ENCODE measurements around the gene ASB7.
A peak's percentile ranks its signal among the peaks of the same experiment; 100 is the strongest.
"Not testable (repeated sequence)": the region's sequence is repeated elsewhere in the genome, so short reads cannot be mapped to it uniquely, and the experiment has no call there.

Gene ASB7, protein sequence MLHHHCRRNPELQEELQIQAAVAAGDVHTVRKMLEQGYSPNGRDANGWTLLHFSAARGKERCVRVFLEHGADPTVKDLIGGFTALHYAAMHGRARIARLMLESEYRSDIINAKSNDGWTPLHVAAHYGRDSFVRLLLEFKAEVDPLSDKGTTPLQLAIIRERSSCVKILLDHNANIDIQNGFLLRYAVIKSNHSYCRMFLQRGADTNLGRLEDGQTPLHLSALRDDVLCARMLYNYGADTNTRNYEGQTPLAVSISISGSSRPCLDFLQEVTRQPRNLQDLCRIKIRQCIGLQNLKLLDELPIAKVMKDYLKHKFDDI

DNA sequence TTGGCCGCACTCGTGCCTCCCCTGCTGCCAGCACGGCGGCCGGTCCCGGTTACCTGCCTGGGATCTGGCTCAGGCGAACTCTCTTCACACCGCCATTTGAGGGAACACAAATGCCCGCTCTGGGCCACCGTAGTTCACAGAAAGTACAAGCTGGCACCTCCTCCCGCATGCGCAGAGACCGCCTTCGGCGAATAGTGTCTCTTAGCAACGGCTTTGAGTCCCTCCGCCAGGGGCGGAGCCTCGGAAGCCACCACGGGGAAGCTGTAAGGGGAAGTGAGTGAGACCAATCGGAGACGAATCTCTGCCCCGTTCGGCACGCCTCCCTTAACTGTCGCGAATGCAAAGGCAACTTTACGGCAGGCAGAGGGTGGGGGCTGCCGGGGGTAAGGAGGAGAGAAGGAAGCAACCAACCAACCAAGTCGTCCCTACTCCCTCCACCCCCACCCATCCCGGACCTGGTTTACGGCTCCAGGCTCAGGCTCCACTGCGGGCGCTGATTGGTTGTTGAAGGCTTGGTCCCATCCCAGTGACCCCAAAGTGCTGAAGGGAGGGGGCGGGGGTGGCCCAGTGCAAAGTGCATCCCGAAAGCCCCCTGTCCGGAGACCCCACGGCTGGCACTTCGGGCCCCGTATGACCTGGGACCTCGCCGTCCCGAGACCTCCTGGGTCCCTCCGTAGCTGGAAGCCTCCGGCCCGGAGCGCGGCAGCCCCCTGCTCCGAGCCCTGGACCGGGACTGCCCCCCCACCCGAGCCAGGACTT is at the start of gene ASB7, which contains the start of gene LINS1:
TSS of gene ASB7 (plus strand) at position 526 of the 759 bp plus-strand sequence. CDS start 9,628 bp downstream, outside the sequence.
TSS of gene LINS1 (minus strand) at position 121 of the 759 bp plus-strand sequence. CDS start 21,342 bp downstream, outside the sequence.
- peak; percentile 100 for DNase-seq

DNA sequence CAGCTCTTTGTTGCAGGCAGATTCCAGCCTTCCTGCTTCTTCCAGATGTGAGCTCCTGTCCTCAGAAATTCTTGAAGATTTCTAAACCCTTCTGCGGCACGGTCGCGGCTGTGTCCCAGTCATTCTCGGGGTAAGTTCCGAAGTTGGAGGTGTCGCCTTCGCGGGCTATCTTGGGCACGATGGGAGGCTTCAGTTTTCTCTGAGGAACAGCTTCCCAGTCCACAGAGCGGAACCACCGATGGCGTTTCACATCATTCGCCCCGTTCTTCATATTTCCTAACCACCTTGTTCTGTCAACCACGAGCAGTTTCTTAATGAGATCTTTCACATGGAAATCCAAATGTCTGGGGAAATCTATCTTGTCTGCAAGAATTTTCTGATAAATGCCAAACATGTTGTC is 48.9 kb upstream of the ASB7 start:
- no peak for DNase-seq

DNA sequence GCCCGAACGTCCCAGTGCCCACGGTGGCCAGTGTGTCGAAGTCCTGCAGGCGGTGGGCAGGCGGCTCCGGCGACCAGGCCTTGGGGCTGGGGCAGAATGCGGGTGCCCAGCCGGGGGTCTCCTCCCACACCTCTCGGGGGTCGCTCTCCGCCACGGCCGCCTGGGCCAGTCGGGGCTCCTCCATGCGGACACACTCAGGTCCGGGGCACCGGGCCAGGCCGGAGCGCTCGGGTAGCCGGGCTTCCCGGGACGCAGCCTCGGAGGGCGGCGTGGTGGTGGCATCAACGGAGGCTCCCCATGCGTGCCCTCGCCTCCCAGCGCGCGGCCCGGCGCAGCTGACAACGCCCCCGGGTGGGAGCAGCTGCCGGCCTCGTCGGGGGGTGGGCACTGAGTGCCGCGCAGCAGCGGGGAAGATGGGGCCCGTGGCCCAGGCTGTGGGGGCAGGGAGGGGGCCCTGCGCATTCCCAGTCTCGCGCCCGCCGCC is 43.6 kb upstream of the ASB7 start:
- DNase-seq, result no peak

DNA sequence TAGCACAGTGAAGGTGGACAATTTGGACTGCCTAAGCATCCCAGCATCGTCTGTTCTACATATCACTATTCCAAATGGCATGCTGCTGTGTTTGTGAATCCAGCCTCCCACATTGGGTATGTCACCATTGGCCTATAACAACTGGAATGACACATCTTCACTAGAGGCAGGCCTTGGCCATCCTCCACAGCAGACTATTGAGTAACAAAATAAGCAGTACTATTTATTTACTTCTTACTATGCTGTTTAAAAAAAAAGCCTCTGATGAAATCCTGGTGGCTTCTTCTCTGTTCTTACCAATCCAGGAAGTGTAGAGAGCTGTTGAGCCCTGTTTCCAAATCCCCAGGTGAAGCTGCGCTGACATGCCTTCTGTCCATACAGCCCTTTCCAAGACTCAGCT is 43.1 kb upstream of the ASB7 start:
- no peak for DNase-seq

DNA sequence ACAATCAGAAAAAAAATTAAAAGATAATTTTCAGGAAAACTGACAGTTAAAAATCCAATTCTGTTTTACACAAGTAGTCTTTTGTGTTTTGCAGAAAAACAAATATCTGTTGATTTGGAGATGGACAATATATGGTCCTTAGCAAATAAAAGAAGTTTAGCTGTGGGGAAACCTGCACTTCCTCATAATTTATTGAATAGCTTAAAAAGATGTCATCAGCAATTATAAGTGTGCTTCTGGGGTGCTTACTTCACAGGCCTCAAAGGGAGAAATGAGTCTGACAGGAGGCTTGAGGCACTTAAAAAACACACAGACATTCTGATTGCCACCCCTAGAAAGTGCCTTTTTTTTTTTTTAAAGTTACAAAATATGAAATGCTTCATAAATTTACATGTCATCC is 42.1 kb upstream of the ASB7 start:
- no peak for DNase-seq

DNA sequence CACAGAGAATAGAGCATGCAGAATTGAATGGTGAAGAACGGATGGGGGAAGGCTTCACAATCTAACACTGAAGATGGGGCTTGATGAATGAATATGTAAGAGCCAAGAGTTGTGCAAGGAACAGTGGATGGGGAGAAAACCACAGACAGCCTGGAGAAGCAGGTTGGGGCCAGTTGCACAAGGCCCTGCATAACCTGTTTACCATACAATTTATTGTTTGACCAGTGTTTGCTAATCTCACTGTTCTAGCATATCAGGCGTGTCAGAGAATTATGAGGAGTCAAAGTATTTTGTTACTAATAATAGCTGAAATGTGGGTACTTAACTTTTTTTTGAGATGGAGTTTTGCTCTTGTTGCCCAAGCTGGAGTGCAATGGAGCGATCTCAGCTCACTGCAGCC is 36.8 kb upstream of the ASB7 start:
- DNase-seq, result no peak

DNA sequence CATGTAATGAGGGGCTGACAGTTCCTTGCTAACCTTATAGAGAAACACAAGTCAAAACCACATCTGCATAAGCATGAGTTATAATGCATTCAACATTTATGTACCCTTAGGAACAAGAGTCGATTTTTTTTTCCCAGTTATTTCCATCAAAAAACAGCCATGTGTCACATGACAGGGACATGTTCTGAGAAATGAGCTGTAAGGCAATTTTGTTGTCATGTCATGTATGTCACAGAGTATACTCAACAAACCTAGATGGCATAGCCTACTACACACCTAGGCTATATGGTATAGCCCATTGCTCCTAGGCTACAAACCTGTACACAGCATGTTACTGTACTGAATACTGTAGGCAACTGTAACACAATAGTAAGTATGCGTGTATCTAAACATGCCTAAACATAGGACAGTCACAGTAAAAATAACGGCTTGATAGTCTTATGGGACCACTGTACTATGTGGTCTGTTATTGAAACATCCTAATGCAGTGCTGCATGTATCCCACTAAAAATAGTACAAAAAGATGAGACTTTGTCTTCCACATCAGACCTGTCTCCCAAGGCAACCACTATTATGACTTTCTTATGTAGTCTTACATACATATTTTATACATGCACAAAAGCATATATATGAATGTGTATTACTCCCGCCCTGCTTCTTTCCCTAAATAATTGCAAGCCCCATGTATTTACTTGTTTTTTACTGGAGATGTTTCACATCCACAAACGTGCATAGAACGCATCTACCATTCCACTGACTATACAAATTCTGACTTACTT is 35.4 kb upstream of the ASB7 start:
- no peak for DNase-seq

DNA sequence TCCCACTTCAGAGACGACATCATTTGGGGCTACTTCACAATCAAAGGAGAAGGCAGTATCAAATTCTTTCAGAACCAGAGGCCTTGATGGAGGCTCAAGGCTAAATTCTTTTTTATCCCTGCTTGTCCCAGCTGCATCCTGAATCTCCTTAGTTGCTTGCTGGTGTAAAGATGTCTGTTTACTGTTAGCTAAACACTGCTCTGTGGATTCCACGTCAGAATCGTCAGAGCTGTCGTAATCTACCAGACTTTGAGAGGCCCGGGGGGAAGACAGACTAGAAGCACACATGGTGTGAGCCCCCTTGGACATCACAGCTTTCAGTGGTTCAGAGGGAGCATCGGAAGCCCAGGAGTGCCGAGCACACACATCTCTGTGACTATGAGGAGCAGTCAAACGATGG is 33.0 kb upstream of the ASB7 start:
- no peak for DNase-seq

DNA sequence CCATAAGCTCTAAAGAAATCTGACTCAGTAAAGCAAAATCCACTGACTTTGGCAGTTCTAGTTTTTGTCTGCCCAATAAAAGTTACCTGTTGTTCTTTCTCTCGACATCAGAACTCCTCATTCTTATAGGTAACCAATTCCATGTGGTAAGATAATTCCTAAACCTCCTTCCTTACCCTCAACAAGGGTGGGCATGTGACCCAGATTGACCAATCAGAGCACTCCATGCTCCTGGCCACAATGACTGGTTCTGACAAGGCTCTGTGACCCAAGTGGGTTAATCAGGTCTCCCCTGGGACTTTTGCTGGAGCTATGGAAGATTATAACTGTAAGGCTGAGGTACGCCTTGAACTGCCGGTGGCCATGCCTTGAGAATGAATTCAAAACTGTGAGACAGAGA is 32.1 kb upstream of the ASB7 start:
- no peak for DNase-seq

DNA sequence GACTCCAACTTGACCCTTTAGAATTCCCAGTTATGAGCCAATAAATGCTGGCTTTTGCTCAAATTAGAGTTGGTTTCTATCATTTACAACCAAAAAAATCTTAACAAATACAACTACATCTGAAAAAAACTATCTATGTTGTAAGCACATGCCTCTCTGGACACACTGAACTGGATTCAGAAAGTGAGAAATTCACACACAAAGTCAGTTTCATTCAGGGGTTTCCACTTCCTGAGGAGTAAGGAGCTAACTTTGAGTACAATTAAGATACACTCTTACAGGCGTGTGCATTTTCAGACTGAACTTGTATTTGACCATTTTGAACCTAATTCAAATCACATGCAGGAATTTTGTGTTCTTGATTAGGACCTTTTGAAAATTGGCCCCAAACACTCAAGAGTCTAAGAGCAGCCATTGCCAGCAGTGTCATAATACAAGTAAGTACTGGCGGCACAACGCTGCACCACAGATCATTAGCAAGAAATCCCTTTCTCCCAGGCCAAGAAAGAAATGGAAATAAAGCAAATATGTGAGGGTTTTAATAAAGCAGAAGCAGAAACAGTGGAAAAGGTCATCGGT is 31.6 kb upstream of the ASB7 start:
- DNase-seq, result no peak

DNA sequence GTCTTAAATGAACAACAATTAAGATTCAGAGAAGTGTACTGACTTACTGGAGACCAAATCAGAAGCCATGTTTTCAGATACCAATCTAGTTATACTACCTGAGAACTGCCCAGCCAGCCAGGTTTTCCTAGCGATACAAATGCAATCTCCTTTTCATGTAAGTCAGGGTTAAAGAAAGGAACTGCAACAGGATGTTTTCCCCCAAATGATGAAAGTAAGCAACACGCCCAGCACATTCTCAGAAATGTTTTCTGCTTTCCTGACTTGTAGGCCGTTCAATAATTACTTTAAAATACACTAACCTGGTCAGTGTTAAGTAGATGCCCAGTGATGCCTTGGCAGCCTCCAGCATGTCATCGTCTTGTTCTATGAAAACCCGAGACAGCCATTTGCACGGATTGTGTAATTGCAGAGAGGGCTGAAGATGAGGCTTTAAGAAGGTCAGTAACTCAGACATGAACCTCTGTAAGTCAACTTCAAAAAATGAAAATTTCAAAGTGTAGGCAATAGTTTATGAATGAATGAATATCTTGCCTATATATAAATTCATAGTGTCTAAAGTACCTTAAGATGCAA is 30.7 kb upstream of the ASB7 start:
- DNase-seq, result no peak

DNA sequence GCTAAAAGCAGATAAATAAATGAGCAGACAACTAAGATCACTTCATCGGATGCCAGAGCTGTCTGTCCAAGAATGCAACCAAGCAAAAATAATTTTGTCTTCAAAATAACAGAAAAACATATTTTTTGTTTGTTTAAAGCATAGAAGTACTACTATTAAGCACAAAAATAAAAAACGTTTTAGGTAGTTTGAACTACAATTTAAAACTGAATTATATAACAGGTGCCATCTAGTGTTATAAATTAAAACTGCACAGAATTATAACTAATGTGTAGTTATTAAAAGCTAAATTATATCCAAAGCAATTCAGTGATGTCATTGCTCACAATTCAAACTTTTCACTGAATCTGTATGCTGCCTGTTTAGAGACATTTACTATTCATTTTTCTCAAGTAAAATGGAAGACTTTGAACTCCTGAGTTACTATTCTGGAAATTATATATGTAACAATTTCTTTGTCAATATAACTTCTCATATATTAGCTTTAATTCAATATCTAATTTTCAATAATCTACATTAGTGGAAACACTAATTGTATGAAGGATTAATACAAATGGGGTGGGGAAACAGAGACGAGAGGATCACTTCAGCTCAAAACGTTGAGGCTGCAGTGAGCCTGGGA is 29.9 kb upstream of the ASB7 start:
- DNase-seq, result no peak

DNA sequence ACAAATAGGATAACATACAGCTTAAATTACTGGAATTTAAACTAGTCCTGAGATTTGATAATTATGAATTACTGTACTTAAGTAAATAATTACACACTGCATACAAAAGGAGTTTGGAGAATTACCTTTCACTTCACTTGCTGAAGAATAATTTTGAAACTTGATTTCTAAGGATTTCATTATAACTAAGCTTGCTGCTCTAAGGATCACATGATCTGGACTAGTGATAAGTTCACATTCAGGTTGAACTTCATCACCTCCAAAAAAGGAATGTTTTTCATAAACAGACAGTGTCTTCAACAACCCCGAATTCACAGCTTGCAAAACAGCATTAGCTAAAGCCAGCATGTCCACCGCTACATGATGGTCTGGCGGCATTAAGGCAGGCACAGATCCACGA is 28.9 kb upstream of the ASB7 start:
- no peak for DNase-seq

DNA sequence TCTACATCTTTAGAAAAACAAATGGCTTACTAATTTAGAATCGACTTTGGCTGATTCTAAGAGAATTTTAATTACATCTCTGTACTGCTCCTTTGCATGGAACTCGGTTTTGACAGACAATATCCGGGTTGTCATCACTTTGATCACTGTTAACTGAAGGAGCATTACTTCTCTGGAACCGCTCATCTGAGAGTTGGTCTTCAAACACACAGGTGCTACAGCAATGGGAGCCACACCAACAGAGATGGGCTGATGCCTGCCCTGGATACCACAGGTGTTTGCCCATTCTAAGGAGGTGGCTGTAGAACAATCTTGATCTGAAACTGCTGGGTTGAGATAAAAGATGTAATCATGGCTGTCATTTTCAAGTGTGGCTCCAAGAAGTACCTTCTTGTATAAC is 22.0 kb upstream of the ASB7 start:
- DNase-seq, result no peak

DNA sequence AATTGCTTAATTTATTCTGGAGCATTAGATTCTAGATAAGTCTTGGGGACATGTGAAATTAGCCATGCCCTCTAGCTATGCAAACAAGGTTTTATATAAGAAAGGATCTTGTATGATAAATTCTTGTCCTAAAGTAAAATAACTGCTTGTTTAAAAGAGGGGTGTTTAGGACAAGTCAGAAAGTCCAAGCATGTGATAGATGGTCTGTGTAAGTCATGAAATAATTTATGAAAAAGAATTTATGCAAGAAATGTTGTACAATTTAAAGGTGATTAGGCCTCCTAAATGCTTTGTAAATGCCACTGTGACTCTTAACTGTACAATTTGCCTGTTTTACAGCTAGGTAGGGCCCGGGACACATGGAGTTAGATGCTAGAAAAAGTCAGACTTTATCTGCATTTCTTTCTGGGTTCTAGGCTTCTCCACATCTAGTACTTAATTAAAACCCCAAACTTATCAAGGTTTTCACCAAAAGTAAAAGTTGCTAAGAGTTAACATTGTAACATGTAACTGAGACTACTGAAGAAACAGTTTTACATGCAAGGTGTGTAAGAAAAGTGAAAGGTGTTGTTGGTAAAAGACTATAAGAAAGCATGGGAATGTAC is 13.6 kb upstream of the ASB7 start:
- DNase-seq, result no peak

DNA sequence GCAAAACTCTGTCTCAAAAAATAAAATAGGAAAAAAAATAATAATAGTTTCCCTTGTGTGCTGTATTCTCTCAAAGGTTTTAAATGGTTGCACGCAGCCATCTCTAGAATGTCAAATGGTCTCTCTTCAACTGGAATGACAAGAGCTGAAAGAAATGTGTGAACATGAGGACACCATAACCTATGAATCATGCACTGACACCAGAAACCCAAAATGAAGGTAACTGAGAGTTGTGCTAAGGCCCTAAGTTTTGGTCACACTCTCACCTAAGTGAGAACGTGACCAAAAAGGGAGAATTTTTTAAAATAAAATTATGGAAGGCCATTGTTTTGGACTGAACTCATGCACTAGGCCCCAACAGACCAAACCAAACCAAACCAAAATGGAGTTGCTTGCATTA is 11.2 kb upstream of the ASB7 start:
- not testable (repeated sequence) for DNase-seq

DNA sequence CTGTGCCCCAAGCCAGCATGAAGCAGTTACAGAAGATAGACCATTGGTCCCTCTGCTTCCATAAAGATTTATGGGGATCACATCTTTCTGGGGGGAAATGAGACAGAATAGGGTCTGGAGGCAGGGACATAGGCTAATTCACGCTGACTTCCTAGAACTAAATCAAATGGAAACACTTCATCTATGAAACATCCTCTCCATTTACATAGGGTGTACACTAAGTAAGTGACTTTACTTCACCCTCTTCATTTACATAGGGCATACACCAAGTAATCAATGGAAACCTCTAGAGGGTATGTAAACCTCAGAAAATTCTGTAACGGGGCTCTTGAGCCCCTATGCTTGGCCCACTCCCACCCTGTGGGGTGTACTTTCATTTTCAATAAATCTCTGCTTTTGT is 10.6 kb upstream of the ASB7 start:
- no peak for DNase-seq

DNA sequence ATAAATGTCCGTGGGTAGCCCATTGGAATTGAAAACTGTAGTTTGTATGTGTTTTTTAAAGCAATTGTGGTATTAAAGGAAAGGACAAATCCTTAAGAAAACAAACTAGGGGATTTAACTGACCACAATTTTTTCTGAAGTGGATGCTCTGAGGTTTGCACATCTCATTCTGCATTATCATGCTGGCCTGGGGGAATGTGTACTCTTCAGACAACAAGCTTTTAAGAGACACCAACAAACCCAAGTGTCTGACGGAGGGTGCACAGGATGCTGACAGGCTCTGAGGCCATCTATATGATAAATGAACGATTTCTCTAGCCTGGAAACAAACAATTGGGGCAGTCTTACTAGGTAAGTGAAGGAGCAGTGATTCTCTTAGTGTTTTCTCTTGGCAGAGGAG is 9.5 kb upstream of the ASB7 start:
- DNase-seq, result no peak

DNA sequence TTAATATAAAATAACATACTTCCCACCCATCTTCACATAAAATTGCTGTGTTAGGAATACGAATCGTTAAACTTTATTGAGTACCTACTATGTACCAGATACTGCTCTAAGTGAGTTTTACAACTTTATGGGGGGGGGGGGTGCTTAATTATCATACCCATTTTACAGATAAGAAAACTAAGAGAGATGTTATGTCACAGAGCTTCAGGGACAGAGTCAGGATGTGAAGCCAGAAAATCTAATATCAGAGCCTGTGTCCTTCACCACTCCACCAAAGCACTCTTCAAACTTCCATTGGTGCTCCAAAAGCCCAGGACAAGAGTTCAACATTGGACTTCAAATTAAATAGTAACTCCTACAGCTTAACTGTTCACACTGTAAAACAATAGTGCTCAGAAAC is 9.0 kb upstream of the ASB7 start:
- DNase-seq, result no peak

DNA sequence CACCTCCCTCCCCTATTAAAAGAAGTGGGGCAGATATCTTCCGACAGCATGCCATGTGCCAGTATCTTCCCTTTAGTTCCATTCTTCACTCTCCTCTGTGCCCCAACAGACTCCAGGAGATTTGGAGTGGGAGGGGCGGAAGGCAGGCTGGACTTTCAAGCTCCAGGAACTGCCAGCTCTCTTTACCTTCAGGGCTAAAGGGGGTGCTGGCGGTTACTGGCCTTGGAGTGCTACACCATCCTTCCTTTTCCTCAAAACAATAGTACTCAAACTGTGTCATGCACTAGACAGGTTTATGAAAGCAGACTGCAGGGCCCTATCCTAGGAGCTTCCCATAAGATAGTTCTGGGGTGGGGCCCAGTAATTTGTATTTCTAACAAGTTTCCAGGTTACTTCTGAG is 6.4 kb upstream of the ASB7 start:
- DNase-seq, result no peak

DNA sequence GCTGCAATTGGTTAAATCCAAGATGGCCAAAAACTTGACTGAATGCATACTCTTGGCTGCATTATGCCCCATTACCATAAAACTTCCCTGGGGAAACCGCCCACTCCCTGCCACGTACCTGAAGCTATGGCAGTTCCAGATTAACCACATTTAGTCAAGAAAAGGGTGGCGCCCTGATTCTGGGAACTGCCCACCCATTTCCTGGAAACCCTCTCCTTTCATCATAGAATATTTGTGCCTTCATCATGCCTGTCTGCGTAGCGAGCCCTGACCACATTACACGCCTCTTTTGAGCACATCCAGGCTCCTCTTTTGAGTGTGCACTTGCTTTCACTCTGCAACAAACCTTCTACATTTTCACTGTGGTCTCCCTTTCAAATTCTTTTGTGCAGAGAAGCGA is 5.6 kb upstream of the ASB7 start:
- DNase-seq, result peak; percentile 96

DNA sequence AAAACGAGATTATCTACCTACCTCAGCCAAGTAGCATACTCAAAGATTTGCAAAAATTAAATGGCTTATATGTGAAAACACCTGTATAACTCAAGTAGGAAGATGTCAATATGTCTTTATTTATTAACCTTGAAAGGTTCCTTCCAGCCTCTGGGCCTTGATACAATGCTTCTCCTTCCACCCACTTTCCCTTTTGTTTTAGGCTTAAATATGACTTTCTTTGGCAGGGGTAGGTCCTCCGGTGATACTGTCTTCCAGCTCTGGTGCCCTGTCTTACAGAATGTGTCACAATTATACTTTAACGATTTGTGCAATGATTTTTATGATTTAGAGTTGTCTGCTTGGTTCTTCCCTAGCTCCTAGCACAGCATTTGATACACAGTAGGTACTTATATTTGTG is 4.5 kb upstream of the ASB7 start:
- DNase-seq, result no peak
